ENCODE results near the gene PRDM2. TPM values are rescaled to one million over a fixed set of nuclear protein-coding genes. Genes with fewer than 3 reads are reported as not detected.

PRDM2 gene
- total and polyA plus RNA-seq, 2 experiments from 2014 or later, result 9.7 to 15.1 TPM

DNA sequence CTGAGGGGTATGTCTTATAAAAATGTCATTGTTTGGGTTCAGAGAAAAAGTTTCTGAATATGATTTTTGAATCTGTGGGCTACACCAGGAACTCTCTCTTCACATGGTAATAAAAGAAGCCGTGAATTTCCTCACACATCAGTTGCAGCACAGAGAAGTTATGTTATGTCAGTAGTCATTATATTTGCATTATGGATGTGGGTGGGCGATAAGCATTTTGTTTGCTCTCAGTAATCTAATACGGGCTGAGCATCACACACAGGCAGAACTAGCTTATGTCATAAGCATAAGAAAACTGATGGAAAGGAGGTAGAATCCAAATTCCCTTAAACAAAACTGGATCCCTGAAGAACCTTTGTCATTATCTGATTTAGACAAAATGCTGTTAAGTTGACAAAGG, 70.8 kb downstream of the PRDM2 start:
- TF ChIP-seq EZH2 (IDR thresholded peaks at IDR 0.05; ENCODE audit: insufficient read depth, poor library complexity, severe bottlenecking) (no peak), EZH2phosphoT487 (IDR thresholded peaks at IDR 0.05; ENCODE audit: insufficient read depth, low read depth) (no peak)
- in situ Hi-C loops (cut with MboI), result no loop called here
- H4K20me1 ChIP-seq (ENCODE audit: insufficient read depth), result peaks cover 6% of the 10 kb centered on the region
- WGBS, 2 experiments (ENCODE audit: low coverage in 1 of 2, low lambda C conversion rate in 2 of 2, missing lambda C conversion rate in 2 of 2), result 96 to 100% methylated on average over 3 of the region's 3 CpGs
- H3K27ac ChIP-seq, result no peak overlapping the region
- H3K36me3 ChIP-seq (ENCODE audit: low read depth), result peaks cover 9% of the 10 kb centered on the region; the same call in 1 of the 2 replicates
- H2AFZ ChIP-seq, result no peak overlapping the region
- H3K9ac ChIP-seq, result no peak overlapping the region
- no peaks in the 10 kb centered on the region for H3K9me2 ChIP-seq (ENCODE audit: insufficient read depth)
- no peaks in the 10 kb centered on the region for H3K9me3 ChIP-seq (ENCODE audit: low read depth)
- no peak for DNase-seq
- no peak overlapping the region for H3K4me3 ChIP-seq
- no peak overlapping the region for H3K4me2 ChIP-seq (ENCODE audit: unreplicated experiment)
- peaks cover 96% of the 10 kb centered on the region for H3K79me2 ChIP-seq (ENCODE audit: insufficient read depth)
- peaks cover 38% of the 10 kb centered on the region for H3K4me1 ChIP-seq (ENCODE audit: insufficient read depth)
- H3F3A ChIP-seq (ENCODE audit: insufficient read depth), result peaks cover 35% of the 10 kb centered on the region
- H3K27me3 ChIP-seq (replicated peaks; ENCODE audit: insufficient read depth), result no peaks in the 10 kb centered on the region

DNA sequence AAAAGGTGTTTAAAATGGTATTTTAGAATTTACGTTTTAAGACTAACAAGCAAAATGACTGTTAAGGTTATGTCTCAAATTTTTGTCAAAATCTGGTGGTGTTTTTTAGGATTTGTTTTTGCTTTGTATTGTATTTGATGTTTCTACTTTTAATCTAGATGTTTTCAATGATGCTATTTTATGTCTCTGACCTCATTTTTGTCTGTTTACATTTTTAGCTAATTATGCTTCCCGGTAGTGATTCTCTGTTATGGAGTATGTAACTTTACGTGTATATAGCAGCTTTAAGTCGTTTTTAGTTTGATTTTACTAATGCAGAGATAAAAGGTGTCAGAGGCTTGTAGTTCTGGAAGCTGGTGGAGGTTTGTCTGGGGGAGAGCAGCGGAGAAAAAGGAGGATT, 71.8 kb downstream of the PRDM2 start:
- 76 to 85% methylated on average over 5 of the region's 5 CpGs for WGBS, 2 experiments (ENCODE audit: low coverage in 1 of 2, low lambda C conversion rate in 2 of 2, missing lambda C conversion rate in 2 of 2)
- in situ Hi-C loops (cut with MboI), result no loop called here
- H4K20me1 ChIP-seq (ENCODE audit: insufficient read depth), result peaks cover 6% of the 10 kb centered on the region

DNA sequence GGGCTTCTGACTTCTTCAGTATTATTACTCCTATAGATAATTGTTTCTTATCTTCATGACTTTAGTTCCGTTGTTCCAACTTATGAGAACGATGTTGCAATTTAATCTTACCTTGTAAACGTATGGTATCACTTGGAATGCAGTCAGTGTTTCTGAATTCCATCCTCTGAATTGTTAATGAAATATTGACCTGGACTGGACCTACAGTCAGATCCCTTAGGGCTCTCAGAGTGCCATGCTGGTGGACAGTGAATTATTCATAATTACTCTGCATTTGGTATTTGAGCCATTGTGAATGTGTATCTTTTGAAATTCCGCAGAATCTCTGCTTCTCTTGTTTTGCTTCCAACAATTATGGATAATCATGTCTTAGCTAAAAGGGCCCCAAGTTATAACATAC, 72.3 kb downstream of the PRDM2 start:
- in situ Hi-C loops (cut with MboI), result no loop called here
- no peak overlapping the region for H3K27ac ChIP-seq
- no peaks in the 10 kb centered on the region for H3K9me2 ChIP-seq (ENCODE audit: insufficient read depth)
- peaks cover 6% of the 10 kb centered on the region for H4K20me1 ChIP-seq (ENCODE audit: insufficient read depth)
- H3K9ac ChIP-seq, result no peak overlapping the region
- no peak overlapping the region for H3K4me3 ChIP-seq
- TF ChIP-seq EZH2phosphoT487 (IDR thresholded peaks at IDR 0.05; ENCODE audit: insufficient read depth, low read depth), result no peak
- TF ChIP-seq EZH2 (IDR thresholded peaks at IDR 0.05; ENCODE audit: insufficient read depth, poor library complexity, severe bottlenecking), result no peak
- no peaks in the 10 kb centered on the region for H3K27me3 ChIP-seq (replicated peaks; ENCODE audit: insufficient read depth)
- peaks cover 100% of the 10 kb centered on the region for H3K79me2 ChIP-seq (ENCODE audit: insufficient read depth)
- H3K4me2 ChIP-seq (ENCODE audit: unreplicated experiment), result no peak overlapping the region
- peaks cover 29% of the 10 kb centered on the region for H3K4me1 ChIP-seq (ENCODE audit: insufficient read depth)
- 94 to 97% methylated on average over 4 of the region's 4 CpGs for WGBS, 2 experiments (ENCODE audit: low coverage in 1 of 2, low lambda C conversion rate in 2 of 2, missing lambda C conversion rate in 2 of 2)
- no peak overlapping the region for H2AFZ ChIP-seq
- no peak for DNase-seq
- peaks cover 20% of the 10 kb centered on the region for H3F3A ChIP-seq (ENCODE audit: insufficient read depth)
- peaks cover 9% of the 10 kb centered on the region; the same call in 1 of the 2 replicates for H3K36me3 ChIP-seq (ENCODE audit: low read depth)
- H3K9me3 ChIP-seq (ENCODE audit: low read depth), result no peaks in the 10 kb centered on the region

More for the DNA sequence above, 71.8 kb downstream of the PRDM2 start:
- Histone ChIP-seq H3K79me2 (ENCODE audit: insufficient read depth) (peaks cover 96% of the 10 kb centered on the region), H3K36me3 (ENCODE audit: low read depth) (peaks cover 9% of the 10 kb centered on the region; the same call in 1 of the 2 replicates), H2AFZ (no peak overlapping the region), H3K27ac (no peak overlapping the region), H3K27me3 (replicated peaks; ENCODE audit: insufficient read depth) (no peaks in the 10 kb centered on the region), H3K4me1 (ENCODE audit: insufficient read depth) (peaks cover 33% of the 10 kb centered on the region), H3K4me3 (no peak overlapping the region), H3K9me3 (ENCODE audit: low read depth) (no peaks in the 10 kb centered on the region), H3K9ac (no peak overlapping the region), H3K9me2 (ENCODE audit: insufficient read depth) (no peaks in the 10 kb centered on the region), H3F3A (ENCODE audit: insufficient read depth) (peaks cover 25% of the 10 kb centered on the region), H3K4me2 (ENCODE audit: unreplicated experiment) (no peak overlapping the region)
- DNase-seq, result no peak
- TF ChIP-seq EZH2 (IDR thresholded peaks at IDR 0.05; ENCODE audit: insufficient read depth, poor library complexity, severe bottlenecking) (no peak), EZH2phosphoT487 (IDR thresholded peaks at IDR 0.05; ENCODE audit: insufficient read depth, low read depth) (no peak)

DNA sequence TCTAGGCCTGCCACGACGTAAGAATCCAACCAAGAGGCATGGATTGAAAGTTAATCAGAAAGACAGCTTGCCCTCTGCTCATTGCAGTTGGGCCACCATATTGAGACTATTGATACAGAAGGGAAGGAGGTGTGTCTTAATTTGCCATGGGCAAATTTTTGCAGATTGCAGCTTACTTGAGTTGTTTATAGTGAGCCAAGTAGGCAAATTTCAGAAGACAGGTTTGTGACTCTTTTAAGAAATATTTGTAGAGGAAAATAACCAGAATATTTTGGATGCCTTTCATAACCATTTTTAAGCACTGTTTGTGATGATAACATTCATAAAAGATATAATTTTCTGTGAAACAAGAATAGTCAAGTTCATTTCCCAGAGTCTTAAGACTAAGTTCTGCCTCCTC, 74.1 kb downstream of the PRDM2 start:
- Histone ChIP-seq H3K4me1 (ENCODE audit: insufficient read depth) (peaks cover 24% of the 10 kb centered on the region), H3K79me2 (ENCODE audit: insufficient read depth) (peaks cover 91% of the 10 kb centered on the region), H3K36me3 (ENCODE audit: low read depth) (peaks cover 25% of the 10 kb centered on the region; the same call in 1 of the 2 replicates), H3K4me3 (no peak overlapping the region), H3K9me2 (ENCODE audit: insufficient read depth) (no peaks in the 10 kb centered on the region), H3K9ac (no peak overlapping the region), H4K20me1 (ENCODE audit: insufficient read depth) (no peaks in the 10 kb centered on the region), H3K27ac (no peak overlapping the region), H3K9me3 (ENCODE audit: low read depth) (no peaks in the 10 kb centered on the region), H3K27me3 (replicated peaks; ENCODE audit: insufficient read depth) (no peaks in the 10 kb centered on the region), H3K4me2 (ENCODE audit: unreplicated experiment) (no peak overlapping the region), H2AFZ (no peak overlapping the region), H3F3A (ENCODE audit: insufficient read depth) (peaks cover 4% of the 10 kb centered on the region)
- in situ Hi-C loops (cut with MboI), result no loop called here
- 97 to 98% methylated on average over 2 of the region's 2 CpGs for WGBS, 2 experiments (ENCODE audit: low coverage in 1 of 2, low lambda C conversion rate in 2 of 2, missing lambda C conversion rate in 2 of 2)
- DNase-seq, result no peak
- TF ChIP-seq EZH2phosphoT487 (IDR thresholded peaks at IDR 0.05; ENCODE audit: insufficient read depth, low read depth) (no peak), EZH2 (IDR thresholded peaks at IDR 0.05; ENCODE audit: insufficient read depth, poor library complexity, severe bottlenecking) (no peak)
